Measurements from ENCODE around the gene SLC35E1.

SLC35E1 gene

GRCh38 chr19:16572332-16573211, at the start of gene SLC35E1:
Gene SLC35E1, minus strand, starts transcription at chr19:16572415. Its CDS starts 51 bp downstream, at chr19:16572364.
- peak; percentile 94 for DNase-seq (ENCODE audit: low spot score)

- DNase-seq (ENCODE audit: low spot score): no peak
Observed at GRCh38 chr19:16621165-16621800, 49.1 kb upstream of the SLC35E1 start.

- DNase-seq (ENCODE audit: low spot score): no peak
Observed at GRCh38 chr19:16620584-16620983, 48.4 kb upstream of the SLC35E1 start.

GRCh38 chr19:16620018-16620417, 47.8 kb upstream of the SLC35E1 start:
- DNase-seq (ENCODE audit: low spot score): no peak

GRCh38 chr19:16619457-16619856, 47.2 kb upstream of the SLC35E1 start:
- no peak for DNase-seq (ENCODE audit: low spot score)

GRCh38 chr19:16618248-16618647, 46.0 kb upstream of the SLC35E1 start:
- no peak for DNase-seq (ENCODE audit: low spot score)

GRCh38 chr19:16615808-16616207, 43.6 kb upstream of the SLC35E1 start:
- no peak for DNase-seq (ENCODE audit: low spot score)

- DNase-seq (ENCODE audit: low spot score): peak; percentile 22
Observed at GRCh38 chr19:16614941-16615340, 42.7 kb upstream of the SLC35E1 start.

- no peak for DNase-seq (ENCODE audit: low spot score)
Observed at GRCh38 chr19:16613841-16614240, 41.6 kb upstream of the SLC35E1 start.

- no peak for DNase-seq (ENCODE audit: low spot score)
Observed at GRCh38 chr19:16612636-16613035, 40.4 kb upstream of the SLC35E1 start.

- DNase-seq (ENCODE audit: low spot score): no peak
Observed at GRCh38 chr19:16611121-16611520, 38.9 kb upstream of the SLC35E1 start.

- no peak for DNase-seq (ENCODE audit: low spot score)
Observed at GRCh38 chr19:16609511-16610200, 37.4 kb upstream of the SLC35E1 start.

- peak; percentile 58 for DNase-seq (ENCODE audit: low spot score)
Observed at GRCh38 chr19:16608290-16608739, 36.1 kb upstream of the SLC35E1 start.

GRCh38 chr19:16607819-16608218, 35.6 kb upstream of the SLC35E1 start:
- DNase-seq (ENCODE audit: low spot score): no peak

- no peak for DNase-seq (ENCODE audit: low spot score)
Observed at GRCh38 chr19:16605553-16605994, 33.4 kb upstream of the SLC35E1 start.

- DNase-seq (ENCODE audit: low spot score): no peak
Observed at GRCh38 chr19:16605115-16605514, 32.9 kb upstream of the SLC35E1 start.

- no peak for DNase-seq (ENCODE audit: low spot score)
Observed at GRCh38 chr19:16604615-16605014, 32.4 kb upstream of the SLC35E1 start.

- DNase-seq (ENCODE audit: low spot score): no peak
Observed at GRCh38 chr19:16603090-16603489, 30.9 kb upstream of the SLC35E1 start.

GRCh38 chr19:16601378-16602052, 29.3 kb upstream of the SLC35E1 start:
- no peak for DNase-seq (ENCODE audit: low spot score)

- no peak for DNase-seq (ENCODE audit: low spot score)
Observed at GRCh38 chr19:16600824-16601223, 28.6 kb upstream of the SLC35E1 start.

- DNase-seq (ENCODE audit: low spot score): no peak
Observed at GRCh38 chr19:16599655-16600346, 27.6 kb upstream of the SLC35E1 start.
